ENCODE data around the gene OAS2.

DNA sequence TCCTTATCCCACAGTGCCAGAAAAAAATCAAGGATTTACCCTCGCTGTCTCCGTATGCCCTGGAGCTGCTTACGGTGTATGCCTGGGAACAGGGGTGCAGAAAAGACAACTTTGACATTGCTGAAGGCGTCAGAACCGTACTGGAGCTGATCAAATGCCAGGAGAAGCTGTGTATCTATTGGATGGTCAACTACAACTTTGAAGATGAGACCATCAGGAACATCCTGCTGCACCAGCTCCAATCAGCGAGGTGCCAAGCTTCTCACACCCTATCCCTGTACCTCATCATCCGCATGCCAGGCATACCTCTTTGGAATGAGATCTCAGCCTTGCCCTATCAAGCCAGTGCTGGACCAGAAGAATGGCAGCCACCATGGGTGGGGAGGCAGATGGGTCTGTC, 19.2 kb downstream of the OAS2 start:
- TF ChIP-seq POLR2A (IDR thresholded peaks at IDR 0.05; ENCODE audit: extremely low read depth, insufficient read length) = no peak
- TF ChIP-seq, protein P1, sequence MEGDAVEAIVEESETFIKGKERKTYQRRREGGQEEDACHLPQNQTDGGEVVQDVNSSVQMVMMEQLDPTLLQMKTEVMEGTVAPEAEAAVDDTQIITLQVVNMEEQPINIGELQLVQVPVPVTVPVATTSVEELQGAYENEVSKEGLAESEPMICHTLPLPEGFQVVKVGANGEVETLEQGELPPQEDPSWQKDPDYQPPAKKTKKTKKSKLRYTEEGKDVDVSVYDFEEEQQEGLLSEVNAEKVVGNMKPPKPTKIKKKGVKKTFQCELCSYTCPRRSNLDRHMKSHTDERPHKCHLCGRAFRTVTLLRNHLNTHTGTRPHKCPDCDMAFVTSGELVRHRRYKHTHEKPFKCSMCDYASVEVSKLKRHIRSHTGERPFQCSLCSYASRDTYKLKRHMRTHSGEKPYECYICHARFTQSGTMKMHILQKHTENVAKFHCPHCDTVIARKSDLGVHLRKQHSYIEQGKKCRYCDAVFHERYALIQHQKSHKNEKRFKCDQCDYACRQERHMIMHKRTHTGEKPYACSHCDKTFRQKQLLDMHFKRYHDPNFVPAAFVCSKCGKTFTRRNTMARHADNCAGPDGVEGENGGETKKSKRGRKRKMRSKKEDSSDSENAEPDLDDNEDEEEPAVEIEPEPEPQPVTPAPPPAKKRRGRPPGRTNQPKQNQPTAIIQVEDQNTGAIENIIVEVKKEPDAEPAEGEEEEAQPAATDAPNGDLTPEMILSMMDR (IDR thresholded peaks at IDR 0.05; ENCODE audit: low read depth, low read length) = no peak
- TF ChIP-seq, protein P2, sequence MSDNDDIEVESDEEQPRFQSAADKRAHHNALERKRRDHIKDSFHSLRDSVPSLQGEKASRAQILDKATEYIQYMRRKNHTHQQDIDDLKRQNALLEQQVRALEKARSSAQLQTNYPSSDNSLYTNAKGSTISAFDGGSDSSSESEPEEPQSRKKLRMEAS (IDR thresholded peaks at IDR 0.05; ENCODE audit: low read depth, low read length) = no peak
